Hepatocyte (in vitro differentiated cells): Measurements from ENCODE around the gene AXDND1. TPM values are rescaled to one million over a fixed set of nuclear protein-coding genes. Genes with fewer than 3 reads are reported as not detected.

Experiments
- DNase-seq: peaks from one replicate; pipeline ENCODE4 v3.0.0-alpha.2; 2016; ENCODE audit warnings: low spot score
- H2AFZ ChIP-seq: fragments of 200-600 bp; sonication (generic); 2 replicates; pipeline ENCODE4 v1.6.0; 2016; ENCODE audit warnings: antibody characterized with exemption, mild to moderate bottlenecking
- H3K27ac ChIP-seq: fragments of 200-600 bp; sonication (generic); 2 replicates; pipeline ENCODE4 v1.5.1; 2016; ENCODE audit warnings: mild to moderate bottlenecking
- H3K27me3 ChIP-seq: fragments of 200-600 bp; sonication (generic); 2 replicates; pipeline ENCODE4 v1.6.1; 2016
- H3K36me3 ChIP-seq: fragments of 200-600 bp; sonication (generic); replicated peaks from 2 replicates; pipeline ENCODE4 v1.5.1; 2016; ENCODE audit warnings: low read depth; ENCODE audit not compliant: insufficient read depth
- H3K4me1 ChIP-seq: fragments of 200-600 bp; sonication (generic); 2 replicates; pipeline ENCODE4 v1.5.1; 2016; ENCODE audit warnings: mild to moderate bottlenecking, moderate library complexity; ENCODE audit not compliant: insufficient read depth
- H3K4me2 ChIP-seq: fragments of 200-600 bp; sonication (generic); 2 replicates; pipeline ENCODE4 v1.6.0; 2016
- H3K4me3 ChIP-seq: fragments of 200-600 bp; sonication (generic); 2 replicates; pipeline ENCODE4 v1.5.1; 2016; ENCODE audit warnings: mild to moderate bottlenecking
- H3K79me2 ChIP-seq: fragments of 200-600 bp; sonication (generic); 2 replicates; pipeline ENCODE4 v1.6.0; 2017; ENCODE audit warnings: mild to moderate bottlenecking
- H3K9me2 ChIP-seq: fragments of 200-600 bp; sonication (generic); replicated peaks from 2 replicates; pipeline ENCODE4 v1.6.0; 2017; ENCODE audit warnings: mild to moderate bottlenecking; ENCODE audit not compliant: insufficient read depth
- H3K9me3 ChIP-seq: fragments of 200-600 bp; sonication (generic); 2 replicates; pipeline ENCODE4 v1.5.1; 2016; ENCODE audit warnings: low read depth, mild to moderate bottlenecking
- H4K20me1 ChIP-seq: fragments of 200-600 bp; sonication (generic); 2 replicates; pipeline ENCODE4 v1.6.0; 2016; ENCODE audit warnings: mild to moderate bottlenecking; ENCODE audit not compliant: insufficient read depth, poor library complexity, severe bottlenecking
- CTCF ChIP-seq: fragments of 200-600 bp; sonication (generic); IDR thresholded peaks from 2 replicates; pipeline ENCODE4 v1.5.1; 2016; ENCODE audit warnings: antibody characterized with exemption, mild to moderate bottlenecking; ENCODE audit not compliant: poor library complexity
- EZH2 ChIP-seq: fragments of 200-600 bp; sonication (generic); IDR thresholded peaks from 2 replicates; pipeline ENCODE4 v1.6.1; 2016; ENCODE audit warnings: antibody characterized with exemption, mild to moderate bottlenecking, borderline replicate concordance
- EZH2phosphoT487 ChIP-seq: fragments of 200-600 bp; sonication (generic); IDR thresholded peaks from one replicate; pipeline ENCODE4 v1.6.1; 2018; ENCODE audit warnings: antibody characterized with exemption, mild to moderate bottlenecking, low read depth, moderate library complexity; ENCODE audit not compliant: unreplicated experiment, severe bottlenecking
- WGBS: methylation state at CpG from one replicate; pipeline ENCODE4 v1.1.6; 2016; ENCODE audit warnings: low lambda C conversion rate; ENCODE audit errors: missing lambda C conversion rate; 5-methylcytosine and 5-hydroxymethylcytosine counted together
- polyA plus RNA-seq: library from polyadenylated mRNA; unstranded; fragments of >200 nt; fragmentation: Nextera tagmentation; extraction: Ambion mirVana; gene quantifications from 2 replicates; pipeline ENCODE4 v1.2.1, GENCODE V29; 2016
- total RNA-seq: library from RNA; depleted of rRNA; stranded (reverse); fragments of >200 nt; gene quantifications from 2 replicates; pipeline ENCODE4 v1.2.3, GENCODE V29; 2014

AXDND1 gene
- total and polyA plus RNA-seq, 2 experiments from 2014 or later: 0.13 to 0.27 TPM

- H3K4me1 ChIP-seq: peaks cover 3% of the 10 kb centered on the region
- H3K4me2 ChIP-seq: no peak overlapping the region
- no peaks in the 10 kb centered on the region for H3K79me2 ChIP-seq
- DNase-seq: no peak
- no peak overlapping the region for H2AFZ ChIP-seq
- no peak overlapping the region for H3K27ac ChIP-seq
- no peaks in the 10 kb centered on the region for H3K9me3 ChIP-seq
- H4K20me1 ChIP-seq: no peaks in the 10 kb centered on the region
- TF ChIP-seq CTCF: no peak
- TF ChIP-seq EZH2phosphoT487: no peak
- TF ChIP-seq EZH2: no peak
- WGBS: 90% methylated on average over 18 of the region's 18 CpGs
- no peaks in the 10 kb centered on the region for H3K36me3 ChIP-seq
- H3K27me3 ChIP-seq: peaks cover 10% of the 10 kb centered on the region
- no peak overlapping the region for H3K4me3 ChIP-seq
- H3K9me2 ChIP-seq: no peaks in the 10 kb centered on the region
Measured at GRCh38 chr1:179588425-179589024, 222.8 kb downstream of the AXDND1 start.

GRCh38 chr1:179589509-179589908, 223.7 kb downstream of the AXDND1 start:
- WGBS: 89% methylated on average over 4 of the region's 4 CpGs

GRCh38 chr1:179590671-179591070, 224.9 kb downstream of the AXDND1 start:
- no peak overlapping the region for H3K27ac ChIP-seq
- H3K9me3 ChIP-seq: no peaks in the 10 kb centered on the region
- peaks cover 5% of the 10 kb centered on the region for H3K27me3 ChIP-seq
- H2AFZ ChIP-seq: no peak overlapping the region
- no peaks in the 10 kb centered on the region for H4K20me1 ChIP-seq
- no peak for DNase-seq
- no peaks in the 10 kb centered on the region for H3K36me3 ChIP-seq
- no peaks in the 10 kb centered on the region for H3K9me2 ChIP-seq
- no peak overlapping the region for H3K4me3 ChIP-seq
- no peak overlapping the region for H3K4me2 ChIP-seq
- WGBS: 91% methylated on average over 11 of the region's 11 CpGs
- TF ChIP-seq EZH2phosphoT487 (no peak), CTCF (no peak), EZH2 (no peak)
- H3K4me1 ChIP-seq: peaks cover 3% of the 10 kb centered on the region
- no peaks in the 10 kb centered on the region for H3K79me2 ChIP-seq

More at GRCh38 chr1:179589509-179589908, 223.7 kb downstream of the AXDND1 start:
- H3K9me2 ChIP-seq: no peaks in the 10 kb centered on the region
- H3K79me2 ChIP-seq: no peaks in the 10 kb centered on the region
- H3K9me3 ChIP-seq: no peaks in the 10 kb centered on the region
- H2AFZ ChIP-seq: no peak overlapping the region
- no peak for DNase-seq
- TF ChIP-seq EZH2: no peak
- TF ChIP-seq CTCF: no peak
- TF ChIP-seq EZH2phosphoT487: no peak
- no peaks in the 10 kb centered on the region for H4K20me1 ChIP-seq
- no peak overlapping the region for H3K27ac ChIP-seq
- H3K4me2 ChIP-seq: no peak overlapping the region
- H3K27me3 ChIP-seq: peaks cover 9% of the 10 kb centered on the region
- H3K4me3 ChIP-seq: no peak overlapping the region
- no peaks in the 10 kb centered on the region for H3K36me3 ChIP-seq
- H3K4me1 ChIP-seq: peaks cover 3% of the 10 kb centered on the region
